ENCODE data around the gene CCDC192.
"Not testable (repeated sequence)": the region's sequence is repeated elsewhere in the genome, so short reads cannot be mapped to it uniquely, and the experiment has no call there.

The CCDC192 gene

DNA sequence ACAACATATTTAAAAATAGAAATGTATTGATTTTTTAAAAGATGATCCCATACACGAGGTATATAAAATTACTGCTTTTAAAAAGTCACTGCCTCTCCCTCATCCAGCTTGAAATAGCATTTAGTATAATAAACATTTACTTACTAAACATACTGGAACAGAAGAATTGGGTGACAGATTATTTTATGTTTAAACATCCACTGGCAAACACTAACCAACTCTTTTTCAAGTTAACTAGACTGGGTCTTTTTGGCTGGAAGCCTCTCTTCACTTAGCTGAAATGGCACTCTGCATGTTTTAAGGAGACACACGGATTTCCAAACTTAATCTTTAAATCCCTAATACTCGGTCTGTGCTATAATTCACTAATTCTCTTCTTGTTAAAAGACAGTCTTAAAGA lies 35.3 kb upstream of the CCDC192 start:
- TF ChIP-seq, protein P1, sequence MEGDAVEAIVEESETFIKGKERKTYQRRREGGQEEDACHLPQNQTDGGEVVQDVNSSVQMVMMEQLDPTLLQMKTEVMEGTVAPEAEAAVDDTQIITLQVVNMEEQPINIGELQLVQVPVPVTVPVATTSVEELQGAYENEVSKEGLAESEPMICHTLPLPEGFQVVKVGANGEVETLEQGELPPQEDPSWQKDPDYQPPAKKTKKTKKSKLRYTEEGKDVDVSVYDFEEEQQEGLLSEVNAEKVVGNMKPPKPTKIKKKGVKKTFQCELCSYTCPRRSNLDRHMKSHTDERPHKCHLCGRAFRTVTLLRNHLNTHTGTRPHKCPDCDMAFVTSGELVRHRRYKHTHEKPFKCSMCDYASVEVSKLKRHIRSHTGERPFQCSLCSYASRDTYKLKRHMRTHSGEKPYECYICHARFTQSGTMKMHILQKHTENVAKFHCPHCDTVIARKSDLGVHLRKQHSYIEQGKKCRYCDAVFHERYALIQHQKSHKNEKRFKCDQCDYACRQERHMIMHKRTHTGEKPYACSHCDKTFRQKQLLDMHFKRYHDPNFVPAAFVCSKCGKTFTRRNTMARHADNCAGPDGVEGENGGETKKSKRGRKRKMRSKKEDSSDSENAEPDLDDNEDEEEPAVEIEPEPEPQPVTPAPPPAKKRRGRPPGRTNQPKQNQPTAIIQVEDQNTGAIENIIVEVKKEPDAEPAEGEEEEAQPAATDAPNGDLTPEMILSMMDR (IDR thresholded peaks at IDR 0.05; ENCODE audit: control insufficient read depth, insufficient read depth, low read depth, low read length, missing control alignments), result no peak
- no peak overlapping the region for H3K4me3 ChIP-seq (ENCODE audit: control insufficient read depth, low read depth, low read length)

DNA sequence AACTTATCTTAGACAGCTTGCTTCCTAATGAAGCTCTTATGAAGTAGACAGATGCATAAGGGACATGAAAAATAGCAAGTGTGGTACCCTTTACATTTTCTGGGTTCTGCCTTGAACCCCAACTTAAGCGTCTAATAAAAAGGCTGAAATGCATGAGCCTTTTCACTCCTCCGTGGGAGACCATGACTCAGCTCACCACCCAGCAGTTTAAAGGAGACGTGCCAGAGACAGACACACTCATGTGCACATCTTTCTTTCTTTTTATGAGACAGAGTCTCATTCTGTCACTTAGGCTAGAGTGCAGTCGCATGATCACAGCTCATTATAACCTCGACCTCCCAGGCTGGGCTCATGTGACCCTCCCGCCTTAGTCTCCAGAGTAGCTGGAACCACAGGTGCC lies 32.0 kb upstream of the CCDC192 start:
- TF ChIP-seq, protein P1 (IDR thresholded peaks at IDR 0.05; ENCODE audit: control insufficient read depth, insufficient read depth, low read depth, low read length, missing control alignments), result no peak
- no peak for DNase-seq (ENCODE audit: low read depth)
- no peak overlapping the region for H3K4me3 ChIP-seq (ENCODE audit: control insufficient read depth, low read depth, low read length)

More for the DNA sequence above, 35.3 kb upstream of the CCDC192 start:
- DNase-seq (ENCODE audit: low read depth), result no peak

DNA sequence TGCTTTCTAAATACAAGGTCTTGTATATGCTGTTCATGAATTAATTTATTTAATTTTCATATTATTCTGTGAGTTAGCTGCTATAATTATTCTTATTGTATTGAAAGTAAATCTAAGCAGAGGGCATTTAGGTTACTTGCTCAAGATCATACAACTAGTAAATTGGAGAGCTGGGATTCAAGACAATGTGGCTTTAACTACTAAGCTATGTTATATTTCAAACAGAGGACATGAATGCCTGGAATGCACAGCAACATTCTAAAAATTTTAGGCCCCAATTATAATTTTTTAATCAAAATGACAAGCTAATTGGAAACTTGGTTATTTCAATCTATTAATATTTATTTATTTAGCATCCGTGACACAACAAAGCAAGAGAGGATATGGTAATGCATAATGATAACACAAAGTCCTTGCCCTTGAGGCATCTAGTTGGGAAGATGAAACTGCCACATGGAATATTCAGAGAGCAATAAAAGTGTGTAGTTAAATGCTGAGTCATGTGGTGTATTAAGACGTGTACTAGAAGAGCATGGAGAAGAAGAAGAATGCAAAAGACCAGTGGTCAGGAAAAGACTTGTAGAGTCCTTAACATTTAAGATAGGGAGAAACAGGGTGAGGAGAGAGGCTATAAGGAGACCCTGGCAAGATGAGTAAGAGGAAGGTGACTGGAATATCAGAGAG lies 29.9 kb upstream of the CCDC192 start:
- no peak overlapping the region for H3K4me3 ChIP-seq (ENCODE audit: control insufficient read depth, low read depth, low read length)
- DNase-seq (ENCODE audit: low read depth), result no peak
- TF ChIP-seq, protein P1 (IDR thresholded peaks at IDR 0.05; ENCODE audit: control insufficient read depth, insufficient read depth, low read depth, low read length, missing control alignments), result no peak

DNA sequence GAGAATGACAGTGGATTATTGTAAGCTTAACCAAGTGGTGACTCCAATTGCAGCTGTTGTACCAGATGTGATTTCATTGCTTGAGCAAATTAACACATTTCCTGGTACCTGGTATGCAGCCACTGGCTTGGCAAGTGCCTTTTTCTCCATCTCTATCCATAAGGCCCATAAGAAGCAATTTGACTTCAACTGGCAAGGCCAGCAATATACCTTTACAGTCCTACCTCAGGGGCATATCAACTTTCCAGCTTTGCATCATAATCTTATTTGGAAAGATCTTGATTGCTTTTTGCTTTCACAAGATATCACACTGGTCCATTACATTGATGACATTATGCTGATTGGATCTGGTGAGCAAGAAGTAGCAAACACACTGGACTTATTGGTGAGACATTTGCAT lies 26.2 kb upstream of the CCDC192 start:
- not testable (repeated sequence) for DNase-seq (ENCODE audit: low read depth); H3K4me3 ChIP-seq (ENCODE audit: control insufficient read depth, low read depth, low read length)

DNA sequence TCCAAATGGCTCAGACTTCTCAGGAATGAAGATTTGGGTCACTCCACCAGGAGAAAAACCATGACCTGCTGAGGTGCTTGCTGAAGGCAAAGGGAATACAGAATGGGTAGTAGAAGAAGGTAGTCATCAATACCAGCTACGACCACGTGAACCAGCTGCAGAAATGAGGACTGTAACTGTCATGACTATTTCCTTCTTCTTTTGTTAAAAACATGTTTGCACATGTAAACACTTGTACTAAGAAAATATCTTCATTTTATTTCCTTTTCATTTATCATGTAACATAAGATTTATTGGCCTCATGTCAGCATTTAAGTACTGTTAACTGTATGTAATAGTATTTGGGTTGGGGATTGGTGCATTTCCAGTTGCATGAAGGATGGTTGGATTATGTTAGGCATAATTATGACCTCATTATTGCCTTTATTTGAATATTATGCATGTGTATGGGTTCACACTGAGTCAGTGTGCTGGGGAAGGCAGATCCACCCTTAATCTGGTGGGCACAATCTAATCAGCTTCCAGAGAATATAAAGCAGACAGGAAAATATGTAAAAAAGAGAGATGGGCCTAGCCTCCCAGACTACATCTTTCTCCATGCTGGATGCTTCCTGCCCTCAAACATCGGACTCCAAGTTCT lies 23.4 kb upstream of the CCDC192 start:
- H3K4me3 ChIP-seq (ENCODE audit: control insufficient read depth, low read depth, low read length); DNase-seq (ENCODE audit: low read depth): not testable (repeated sequence)

DNA sequence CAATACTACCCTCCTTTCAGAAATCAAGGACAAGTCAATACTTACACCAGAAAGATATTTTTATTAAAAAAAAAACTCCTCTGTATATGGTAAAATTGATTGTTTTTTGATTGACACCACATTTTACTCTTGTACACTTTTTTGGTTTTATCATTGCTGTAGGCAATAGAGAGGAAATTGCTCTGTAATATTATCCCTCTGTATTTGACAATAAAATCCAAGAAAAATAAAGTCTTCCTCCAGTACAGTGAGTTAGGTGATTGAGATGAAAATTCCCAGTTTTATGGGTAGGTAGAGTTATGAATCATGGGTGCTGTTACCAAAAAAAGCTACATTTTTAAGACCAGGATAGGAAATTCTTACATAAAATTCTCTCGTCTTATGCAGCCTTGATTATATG lies 22.6 kb upstream of the CCDC192 start:
- no peak overlapping the region for H3K4me3 ChIP-seq (ENCODE audit: control insufficient read depth, low read depth, low read length)
- TF ChIP-seq, protein P1 (IDR thresholded peaks at IDR 0.05; ENCODE audit: control insufficient read depth, insufficient read depth, low read depth, low read length, missing control alignments), result no peak
- DNase-seq (ENCODE audit: low read depth), result no peak

DNA sequence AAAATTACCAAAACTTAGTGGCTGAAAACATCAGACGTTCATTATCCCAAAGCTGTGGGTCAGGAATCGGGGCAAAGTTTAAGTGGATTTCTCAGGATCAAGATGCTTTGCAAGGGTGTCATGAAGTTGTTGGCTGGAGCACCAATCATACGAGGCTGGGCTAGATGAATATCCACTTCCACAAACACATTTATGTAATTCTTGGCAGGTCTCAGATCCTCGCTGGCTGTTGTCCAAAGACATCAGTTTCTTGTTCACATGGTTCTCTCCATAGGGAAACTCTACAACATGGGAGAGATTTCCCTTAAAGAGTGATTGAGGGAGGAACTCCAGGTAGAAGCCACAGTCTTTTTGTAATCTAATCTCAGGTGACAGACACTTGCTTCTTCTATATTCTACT lies 20.2 kb upstream of the CCDC192 start:
- TF ChIP-seq, protein P1 (IDR thresholded peaks at IDR 0.05; ENCODE audit: control insufficient read depth, insufficient read depth, low read depth, low read length, missing control alignments), result no peak
- DNase-seq (ENCODE audit: low read depth), result no peak
- no peak overlapping the region for H3K4me3 ChIP-seq (ENCODE audit: control insufficient read depth, low read depth, low read length)
